H1 (cell line): Measurements from ENCODE around the gene LPO. TPM values are rescaled to one million over a fixed set of nuclear protein-coding genes. Genes with fewer than 3 reads are reported as not detected.

Experiments
- CTCF ChIA-PET: fragments of 300-600 bp; sonication (Branson Sonifier 250); formaldehyde crosslinking; loops from one replicate; lab custom pipeline; 2021; ENCODE audit not compliant: partially characterized antibody; lab: Charles Lee
- POLR2A ChIA-PET: fragments of 300-600 bp; sonication (Branson Sonifier 250); formaldehyde crosslinking; loops from one replicate; lab custom pipeline; 2021; ENCODE audit warnings: inconsistent platforms; ENCODE audit not compliant: partially characterized antibody; lab: Charles Lee
- DNase-seq, 2 experiments: peaks; one replicate each; pipeline versions ENCODE4 v3.0.0 to v3.0.0-alpha.2; 2010 to 2022; ENCODE audit warnings: low spot score in 2 of 2, low read depth in 1 of 2, mixed read lengths in 1 of 2
- FAIRE-seq: peaks from 2 replicates; lab custom pipeline; 2011; peaks lifted over from hg19 to GRCh38; lab: Jason Lieb, UNC
- H2AFZ ChIP-seq: 2 replicates; pipeline ENCODE4 v1.8.1; 2012; ENCODE audit warnings: low read length, inconsistent platforms
- H2AK5ac ChIP-seq: 2 replicates; pipeline ENCODE4 v1.6.1; 2013; ENCODE audit warnings: low read depth, low read length
- H2BK120ac ChIP-seq: replicated peaks from 2 replicates; pipeline ENCODE3; 2013; ENCODE audit warnings: low read depth, low read length, inconsistent platforms
- H2BK12ac ChIP-seq: 2 replicates; pipeline ENCODE4 v1.6.1; 2013; ENCODE audit warnings: low read depth, low read length
- H2BK15ac ChIP-seq: 2 replicates; pipeline ENCODE4 v1.6.1; 2013; ENCODE audit warnings: low read length
- H2BK20ac ChIP-seq: 2 replicates; pipeline ENCODE4 v1.6.1; 2013; ENCODE audit warnings: low read length
- H2BK5ac ChIP-seq: 2 replicates; pipeline ENCODE4 v1.6.1; 2013; ENCODE audit warnings: low read depth, low read length
- H3K14ac ChIP-seq: 2 replicates; pipeline ENCODE4 v1.6.1; 2013; ENCODE audit warnings: inconsistent platforms; ENCODE audit not compliant: insufficient read length
- H3K18ac ChIP-seq: 2 replicates; pipeline ENCODE4 v1.6.1; 2013; ENCODE audit warnings: low read length; ENCODE audit errors: extremely low read depth
- H3K23ac ChIP-seq: 2 replicates; pipeline ENCODE4 v1.6.1; 2013; ENCODE audit warnings: inconsistent platforms; ENCODE audit not compliant: insufficient read length
- H3K23me2 ChIP-seq: 2 replicates; pipeline ENCODE4 v1.6.1; 2013; ENCODE audit warnings: low read depth, low read length
- H3K27ac ChIP-seq: 2 replicates; pipeline ENCODE4 v1.6.1; 2011; ENCODE audit warnings: low read depth, low read length, inconsistent platforms
- H3K27me3 ChIP-seq, 4 experiments: replicated peaks in 1 of 4; 1 replicate in 1 of 4; 2 replicates in 3 of 4; pipeline versions ENCODE4 v1.6.1 to v1.8.1; 2011 to 2013; ENCODE audit warnings: low read length in 3 of 4, mild to moderate bottlenecking in 3 of 4, inconsistent platforms in 2 of 4, mixed read lengths in 2 of 4, moderate library complexity in 1 of 4; ENCODE audit not compliant: control insufficient read depth in 3 of 4, insufficient read depth in 3 of 4; ENCODE audit errors: extremely low read depth in 1 of 4
- H3K36me3 ChIP-seq, 4 experiments: 2 replicates each; pipeline versions ENCODE4 v1.6.1 to v1.8.1; 2011 to 2013; ENCODE audit warnings: mild to moderate bottlenecking in 4 of 4, low read length in 3 of 4, moderate library complexity in 2 of 4, control low read depth in 1 of 4, inconsistent platforms in 1 of 4; ENCODE audit not compliant: insufficient read depth in 4 of 4, control insufficient read depth in 2 of 4
- H3K4ac ChIP-seq: replicated peaks from 2 replicates; pipeline ENCODE3; 2013; ENCODE audit warnings: low read length, low read depth, mixed read lengths, inconsistent platforms; ENCODE audit not compliant: insufficient read length
- H3K4me1 ChIP-seq, 4 experiments: replicated peaks in 1 of 4; 1 replicate in 1 of 4; 2 replicates in 3 of 4; pipeline versions ENCODE4 v1.6.1 to v1.8.1; 2011 to 2013; ENCODE audit warnings: low read length in 3 of 4, inconsistent platforms in 2 of 4, mixed read lengths in 1 of 4; ENCODE audit not compliant: insufficient read depth in 4 of 4, control insufficient read depth in 3 of 4
- H3K4me2 ChIP-seq, 2 experiments: 2 replicates each; pipeline versions ENCODE4 v1.6.1 to v1.8.1; 2011 to 2013; ENCODE audit warnings: low read depth in 2 of 2, low read length in 2 of 2, control low read depth in 1 of 2, inconsistent platforms in 1 of 2, mild to moderate bottlenecking in 1 of 2; ENCODE audit not compliant: insufficient read depth in 1 of 2
- H3K4me3 ChIP-seq, 4 experiments: fragments of 200-600, 300-600 bp in 1 of 4; sonication (generic), shearing (Covaris generic), sonication (Bioruptor Twin) in 1 of 4; 2 replicates each; pipeline versions ENCODE4 v1.5.1 to v1.8.1; 2011 to 2016; ENCODE audit warnings: low read length in 4 of 4, low read depth in 3 of 4, control low read depth in 2 of 4, inconsistent platforms in 2 of 4, mild to moderate bottlenecking in 2 of 4, mixed read lengths in 1 of 4, moderate library complexity in 1 of 4; ENCODE audit not compliant: insufficient read depth in 2 of 4; ENCODE audit errors: extremely low read depth in 1 of 4
- H3K56ac ChIP-seq: replicated peaks from 2 replicates; pipeline ENCODE3; 2013; ENCODE audit warnings: low read depth, mild to moderate bottlenecking, mixed read lengths, low read length, inconsistent platforms; ENCODE audit not compliant: insufficient read length
- H3K79me1 ChIP-seq: 2 replicates; pipeline ENCODE4 v1.6.1; 2013; ENCODE audit warnings: low read depth, low read length, control low read depth
- H3K79me2 ChIP-seq, 2 experiments: 2 replicates each; pipeline versions ENCODE4 v1.6.1 to v1.8.1; 2012 to 2013; ENCODE audit warnings: low read length in 2 of 2, mild to moderate bottlenecking in 2 of 2, inconsistent platforms in 1 of 2; ENCODE audit not compliant: insufficient read depth in 2 of 2, control insufficient read depth in 1 of 2
- H3K9ac ChIP-seq, 4 experiments: replicated peaks in 1 of 4; 1 replicate in 1 of 4; 2 replicates in 3 of 4; pipeline versions ENCODE4 v1.6.1 to v1.8.1; 2011 to 2013; ENCODE audit warnings: low read depth in 3 of 4, low read length in 3 of 4, control low read depth in 2 of 4, mild to moderate bottlenecking in 2 of 4, moderate library complexity in 2 of 4, inconsistent platforms in 1 of 4; ENCODE audit errors: extremely low read depth in 1 of 4
- H3K9me3 ChIP-seq, 2 experiments: 2 replicates each; pipeline versions ENCODE4 v1.6.1 to v1.8.1; 2012 to 2013; ENCODE audit warnings: mild to moderate bottlenecking in 2 of 2, moderate library complexity in 2 of 2, control low read depth in 1 of 2, inconsistent platforms in 1 of 2, low read depth in 1 of 2, low read length in 1 of 2, mixed read lengths in 1 of 2; ENCODE audit not compliant: insufficient read depth in 2 of 2
- H4K20me1 ChIP-seq, 2 experiments: replicated peaks in 1 of 2; 2 replicates each; pipeline versions ENCODE3 to v1.8.1; 2011 to 2013; ENCODE audit warnings: inconsistent platforms in 2 of 2, low read length in 2 of 2, mild to moderate bottlenecking in 1 of 2; ENCODE audit not compliant: insufficient read depth in 2 of 2, control insufficient read depth in 1 of 2
- H4K5ac ChIP-seq: 2 replicates; pipeline ENCODE4 v1.6.1; 2013; ENCODE audit warnings: low read length, low read depth, mixed read lengths, inconsistent platforms; ENCODE audit not compliant: insufficient read length
- H4K8ac ChIP-seq: 2 replicates; pipeline ENCODE4 v1.8.0; 2013; ENCODE audit warnings: mild to moderate bottlenecking, moderate library complexity, low read length, inconsistent platforms; ENCODE audit not compliant: insufficient read depth; ENCODE audit errors: extremely low read depth
- H4K91ac ChIP-seq: replicated peaks from 2 replicates; pipeline ENCODE3; 2013; ENCODE audit warnings: low read length, mixed read lengths, inconsistent platforms; ENCODE audit not compliant: insufficient read length
- ASH2L ChIP-seq: fragments of 200-600, 300-600 bp; sonication (generic); IDR thresholded peaks from one replicate; pipeline ENCODE4 v1.7.1; 2017; ENCODE audit warnings: low read length
- BACH1 ChIP-seq: IDR thresholded peaks from 2 replicates; pipeline ENCODE4 v1.6.1; 2012; ENCODE audit warnings: low read length, improper control_type of control experiment
- BRCA1 ChIP-seq: IDR thresholded peaks from 2 replicates; pipeline ENCODE4 v1.6.1; 2012; ENCODE audit warnings: low read depth, low read length, improper control_type of control experiment
- CBX5 ChIP-seq: fragments of 300-800, 300-1000 bp; sonication (generic); IDR thresholded peaks from 2 replicates; pipeline ENCODE4 v1.7.1; 2016; ENCODE audit warnings: antibody characterized with exemption, low read length, low read depth
- CHD2 ChIP-seq: IDR thresholded peaks from 2 replicates; pipeline ENCODE4 v1.6.1; 2012; ENCODE audit warnings: low read length, improper control_type of control experiment
- EGR1 ChIP-seq: IDR thresholded peaks from 2 replicates; pipeline ENCODE4 v1.6.1; 2011; ENCODE audit warnings: low read depth, low read length, borderline replicate concordance
- EP300 ChIP-seq, 2 experiments: IDR thresholded peaks; 1 replicate in 1 of 2; 2 replicates in 1 of 2; pipeline ENCODE4 v1.6.1; 2011 to 2012; ENCODE audit warnings: low read depth in 2 of 2, low read length in 2 of 2, mild to moderate bottlenecking in 2 of 2, borderline replicate concordance in 1 of 2, inconsistent platforms in 1 of 2, moderate library complexity in 1 of 2
- HDAC6 ChIP-seq: IDR thresholded peaks from one replicate; pipeline ENCODE4 v1.7.1; 2012; ENCODE audit warnings: low read depth, mild to moderate bottlenecking, inconsistent platforms, low read length, moderate library complexity
- PHF8 ChIP-seq: fragments of 200-600 bp; sonication (generic); conservative IDR thresholded peaks from 2 replicates; pipeline ENCODE4 v1.7.1; 2012; ENCODE audit warnings: low read depth, mild to moderate bottlenecking, inconsistent platforms, low read length, moderate library complexity
- POLR2AphosphoS5 ChIP-seq: IDR thresholded peaks from 2 replicates; pipeline ENCODE4 v1.6.1; 2011; ENCODE audit warnings: low read depth, low read length
- RXRA ChIP-seq: IDR thresholded peaks from 2 replicates; pipeline ENCODE4 v1.6.1; 2011; ENCODE audit warnings: low read depth, mild to moderate bottlenecking, low read length, moderate library complexity; ENCODE audit not compliant: insufficient read depth
- SIRT6 ChIP-seq: IDR thresholded peaks from one replicate; pipeline ENCODE4 v1.7.1; 2012; ENCODE audit warnings: low read length, inconsistent platforms
- SIX5 ChIP-seq: IDR thresholded peaks from 2 replicates; pipeline ENCODE4 v1.6.1; 2011; ENCODE audit warnings: mild to moderate bottlenecking, low read depth, low read length
- SP4 ChIP-seq: IDR thresholded peaks from 2 replicates; pipeline ENCODE4 v1.6.1; 2012; ENCODE audit warnings: low read length, inconsistent platforms
- TEAD4 ChIP-seq: IDR thresholded peaks from 2 replicates; pipeline ENCODE4 v1.6.1; 2012; ENCODE audit warnings: low read depth, low read length, inconsistent platforms, mixed read lengths
- WGBS, 2 experiments: shearing (Covaris generic) in 1 of 2; methylation state at CpG; one replicate each; pipeline versions ENCODE4 v1.1.6 to v1.1.7; 2013 to 2015; ENCODE audit warnings: low lambda C conversion rate in 2 of 2, mixed read lengths in 2 of 2, inconsistent platforms in 1 of 2, low coverage in 1 of 2, missing lambda C conversion rate in 1 of 2; ENCODE audit not compliant: insufficient replicate concordance in 2 of 2, insufficient coverage in 1 of 2, insufficient read length in 1 of 2; ENCODE audit errors: extremely low coverage in 1 of 2, missing lambda C conversion rate in 1 of 2; 5-methylcytosine and 5-hydroxymethylcytosine counted together
- polyA plus RNA-seq, 7 experiments: library from polyadenylated mRNA; depleted of rRNA in 3 of 7; stranded (reverse) in 5 of 7; unstranded in 2 of 7; fragments of >200 nt in 5 of 7; fragments of 200-250 nt in 2 of 7; gene quantifications; 1 replicate in 5 of 7; 2 replicates in 1 of 7; 4 replicates in 1 of 7; pipeline versions ENCODE4 v1.2.1 to v1.2.3, GENCODE V29; 2011 to 2013; ENCODE audit warnings: missing spikeins in 2 of 7, mixed read lengths in 2 of 7
- total RNA-seq: library from RNA; stranded (reverse); fragmentation: NEBNext Ultra II Directional; extraction: Animal tissue kit (Norgen Biotek cat#: 25700); gene quantifications from 2 replicates; pipeline ENCODE4 v1.2.1, GENCODE V29; 2021

LPO gene
- total and polyA plus RNA-seq, 2 of the 8 experiments (the other 6 are each of a cell fraction or from before 2014, with no cell fraction given), result 0.38 to 0.52 TPM

GRCh38 chr17:58271216-58271931 lies 33.0 kb downstream of the LPO start:
- no peak overlapping the region for H3K18ac ChIP-seq
- H3K56ac ChIP-seq, result no peak overlapping the region
- WGBS, 2 experiments, result 90% methylated on average over 21 of the region's 21 CpGs; no CpG with 5 or more reads in 1 of the 2 experiments
- H3K36me3 ChIP-seq, result no peaks in the 10 kb centered on the region
- H4K91ac ChIP-seq, result no peak overlapping the region
- H3K4ac ChIP-seq, result no peak overlapping the region
- H4K5ac ChIP-seq, result no peak overlapping the region
- FAIRE-seq (no peak), DNase-seq (no peak)
- no peaks in the 10 kb centered on the region for H3K79me2 ChIP-seq
- H3K9ac ChIP-seq, result no peak overlapping the region
- no peak overlapping the region for H2BK5ac ChIP-seq
- H4K8ac ChIP-seq, result no peak overlapping the region; the same call in 1 of the 2 replicates
- no peak overlapping the region for H2AK5ac ChIP-seq
- H4K20me1 ChIP-seq, result no peaks in the 10 kb centered on the region
- H2BK20ac ChIP-seq, result no peak overlapping the region
- no peaks in the 10 kb centered on the region for H3K79me1 ChIP-seq
- CTCF ChIA-PET, result interaction anchor here (0.7 to 2.3 kb wide), 18 partner anchors 13 to 188 kb away, joined by 3 to 9 read pairs (median 3); no protein-coding TSS in a partner anchor
- H3K4me2 ChIP-seq, result no peak overlapping the region
- no peak overlapping the region for H3K27ac ChIP-seq
- H3K9me3 ChIP-seq, result no peaks in the 10 kb centered on the region
- no peaks in the 10 kb centered on the region for H3K4me1 ChIP-seq
- H2BK12ac ChIP-seq, result no peak overlapping the region
- POLR2A ChIA-PET, result no interaction called here
- H3K23ac ChIP-seq, result no peak overlapping the region
- H3K14ac ChIP-seq, result no peak overlapping the region
- no peak overlapping the region for H2AFZ ChIP-seq
- H3K27me3 ChIP-seq, result no peaks in the 10 kb centered on the region; a peak in 1 of 7 replicates
- no peak overlapping the region for H2BK120ac ChIP-seq
- no peaks in the 10 kb centered on the region for H3K23me2 ChIP-seq
- H3K4me3 ChIP-seq, result no peak overlapping the region
- H2BK15ac ChIP-seq, result no peak overlapping the region
- TF ChIP-seq POLR2AphosphoS5 (no peak), BRCA1 (no peak), RXRA (no peak), EP300 (IDR thresholded peaks at IDR 0.05; ENCODE audit: borderline replicate concordance in 1 of 2, low read depth in 2 of 2, low read length in 2 of 2) (no peak), CBX5 (no peak), BACH1 (no peak), ASH2L (no peak), EGR1 (no peak), CHD2 (no peak), HDAC6 (no peak), PHF8 (no peak), SIRT6 (no peak), SP4 (no peak), SIX5 (no peak), TEAD4 (no peak)
